ENCODE results near the gene CRELD2. TPM values are rescaled to one million over a fixed set of nuclear protein-coding genes. Genes with fewer than 3 reads are reported as not detected.

CRELD2 gene
- total and polyA plus RNA-seq, 2 donors from 2014 or later = 37.3 to 54.0 TPM

- H3K27me3 ChIP-seq (ENCODE audit: control insufficient read depth, insufficient read depth, low read length) = no peaks in the 10 kb centered on the region
- no peak overlapping the region for H3K27ac ChIP-seq (ENCODE audit: low read depth in 2 of 2, low read length in 2 of 2)
- no peak overlapping the region for H3K4me3 ChIP-seq (ENCODE audit: low read length in 3 of 3)
- peaks cover 16 to 27% (median 26%) of the 10 kb centered on the region in 3 donors for H3K36me3 ChIP-seq (ENCODE audit: control insufficient read depth in 2 of 3, insufficient read depth in 3 of 3, low read length in 3 of 3)
- peaks cover 0 to 3% (median 0%) of the 10 kb centered on the region in 3 donors for H3K4me1 ChIP-seq (ENCODE audit: control insufficient read depth in 2 of 3, insufficient read depth in 2 of 3, low read depth in 1 of 3, low read length in 3 of 3)
- peak in 1 of 5 donors; percentile 57 for DNase-seq
- intact Hi-C loops (cut with DNase I) = no loop called here
- H3K9me3 ChIP-seq (ENCODE audit: control insufficient read depth in 2 of 3, insufficient read depth in 1 of 3, low read length in 3 of 3) = peaks cover 0 to 4% (median 0%) of the 10 kb centered on the region in 3 donors
- H3K9ac ChIP-seq (ENCODE audit: low read length in 3 of 3) = no peak overlapping the region
- TF ChIP-seq, protein P1, sequence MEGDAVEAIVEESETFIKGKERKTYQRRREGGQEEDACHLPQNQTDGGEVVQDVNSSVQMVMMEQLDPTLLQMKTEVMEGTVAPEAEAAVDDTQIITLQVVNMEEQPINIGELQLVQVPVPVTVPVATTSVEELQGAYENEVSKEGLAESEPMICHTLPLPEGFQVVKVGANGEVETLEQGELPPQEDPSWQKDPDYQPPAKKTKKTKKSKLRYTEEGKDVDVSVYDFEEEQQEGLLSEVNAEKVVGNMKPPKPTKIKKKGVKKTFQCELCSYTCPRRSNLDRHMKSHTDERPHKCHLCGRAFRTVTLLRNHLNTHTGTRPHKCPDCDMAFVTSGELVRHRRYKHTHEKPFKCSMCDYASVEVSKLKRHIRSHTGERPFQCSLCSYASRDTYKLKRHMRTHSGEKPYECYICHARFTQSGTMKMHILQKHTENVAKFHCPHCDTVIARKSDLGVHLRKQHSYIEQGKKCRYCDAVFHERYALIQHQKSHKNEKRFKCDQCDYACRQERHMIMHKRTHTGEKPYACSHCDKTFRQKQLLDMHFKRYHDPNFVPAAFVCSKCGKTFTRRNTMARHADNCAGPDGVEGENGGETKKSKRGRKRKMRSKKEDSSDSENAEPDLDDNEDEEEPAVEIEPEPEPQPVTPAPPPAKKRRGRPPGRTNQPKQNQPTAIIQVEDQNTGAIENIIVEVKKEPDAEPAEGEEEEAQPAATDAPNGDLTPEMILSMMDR (IDR thresholded peaks at IDR 0.05; ENCODE audit: borderline replicate concordance, extremely low read depth, insufficient read depth) = no peak
- no peak for FAIRE-seq
Measured at GRCh38 chr22:49906071-49906798, 12.2 kb upstream of the CRELD2 start.

DNA sequence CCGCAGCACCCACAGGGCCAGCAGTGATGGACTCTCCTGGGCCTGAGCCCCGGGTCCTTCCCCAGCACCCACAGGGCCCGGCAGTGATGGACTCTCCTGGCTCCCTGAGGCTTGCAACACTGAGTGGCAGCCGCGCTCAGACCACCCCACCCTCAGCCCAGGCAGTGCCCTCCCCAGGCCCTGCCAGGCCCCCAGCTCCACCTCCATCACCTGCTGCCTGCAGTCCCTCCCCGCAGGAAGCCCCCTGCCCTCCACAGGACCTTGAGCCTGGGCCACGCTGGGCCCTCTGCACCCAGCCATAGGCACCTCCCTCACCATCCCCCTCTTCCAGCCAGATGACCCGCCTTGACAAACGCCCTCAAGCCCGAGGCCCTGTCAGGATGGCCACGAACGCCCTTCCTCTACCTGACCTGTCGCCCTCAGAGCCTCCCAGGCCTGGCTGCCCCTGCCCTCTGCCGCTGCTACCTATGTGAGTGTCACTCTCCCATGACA lies 11.6 kb upstream of the CRELD2 start:
- peak in 1 of 5 donors; percentile 61 for DNase-seq
- H3K4me3 ChIP-seq (ENCODE audit: low read length in 3 of 3) = no peak overlapping the region
- no peaks in the 10 kb centered on the region for H3K27me3 ChIP-seq (ENCODE audit: control insufficient read depth, insufficient read depth, low read length)
- intact Hi-C loops (cut with DNase I) = no loop called here
- H3K9me3 ChIP-seq (ENCODE audit: control insufficient read depth in 2 of 3, insufficient read depth in 1 of 3, low read length in 3 of 3) = peaks cover 0 to under 1% (median 0%) of the 10 kb centered on the region in 3 donors
- H3K4me1 ChIP-seq (ENCODE audit: control insufficient read depth in 2 of 3, insufficient read depth in 2 of 3, low read depth in 1 of 3, low read length in 3 of 3) = no peaks in the 10 kb centered on the region
- no peak for FAIRE-seq
- H3K9ac ChIP-seq (ENCODE audit: low read length in 3 of 3) = no peak overlapping the region
- TF ChIP-seq, protein P1 (IDR thresholded peaks at IDR 0.05; ENCODE audit: borderline replicate concordance, extremely low read depth, insufficient read depth) = no peak
- peaks cover 10 to 21% (median 20%) of the 10 kb centered on the region in 3 donors for H3K36me3 ChIP-seq (ENCODE audit: control insufficient read depth in 2 of 3, insufficient read depth in 3 of 3, low read length in 3 of 3)
- no peak overlapping the region for H3K27ac ChIP-seq (ENCODE audit: low read depth in 2 of 2, low read length in 2 of 2)

DNA sequence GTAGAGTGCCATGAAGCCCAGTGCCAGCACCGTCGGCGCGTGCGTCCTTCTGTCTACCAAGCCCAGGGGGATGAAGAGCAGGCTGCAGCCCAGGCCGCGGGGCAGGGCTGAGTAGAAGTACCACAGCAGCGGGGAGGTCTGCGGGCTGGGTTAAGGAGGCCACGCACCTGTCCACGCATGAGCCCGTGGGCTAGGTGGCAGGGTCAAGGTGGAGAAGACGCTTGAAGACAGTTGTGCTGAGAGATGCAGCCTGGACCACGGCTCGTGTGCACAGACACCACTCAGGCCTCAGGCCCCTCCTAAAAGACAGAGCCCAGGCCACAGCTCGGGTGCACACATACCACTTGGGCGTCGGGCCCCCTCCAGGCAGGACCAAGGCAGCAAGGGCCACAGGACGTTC lies 10.6 kb upstream of the CRELD2 start:
- TF ChIP-seq, protein P1 (IDR thresholded peaks at IDR 0.05; ENCODE audit: borderline replicate concordance, extremely low read depth, insufficient read depth) = no peak
- Histone ChIP-seq H3K4me3 (ENCODE audit: low read length in 3 of 3) (no peak overlapping the region), H3K9ac (ENCODE audit: low read length in 3 of 3) (no peak overlapping the region), H3K4me1 (ENCODE audit: control insufficient read depth in 2 of 3, insufficient read depth in 2 of 3, low read depth in 1 of 3, low read length in 3 of 3) (no peaks in the 10 kb centered on the region), H3K27me3 (ENCODE audit: control insufficient read depth, insufficient read depth, low read length) (no peaks in the 10 kb centered on the region), H3K36me3 (ENCODE audit: control insufficient read depth in 2 of 3, insufficient read depth in 3 of 3, low read length in 3 of 3) (peaks cover 2 to 16% (median 14%) of the 10 kb centered on the region in 3 donors), H3K27ac (ENCODE audit: low read depth in 2 of 2, low read length in 2 of 2) (no peak overlapping the region), H3K9me3 (ENCODE audit: control insufficient read depth in 2 of 3, insufficient read depth in 1 of 3, low read length in 3 of 3) (no peaks in the 10 kb centered on the region)
- peak in 1 of 5 donors; percentile 59 for DNase-seq
- FAIRE-seq = no peak
- intact Hi-C loops (cut with DNase I) = no loop called here

Data from kidney (tissue), 14 donors.